ENCODE data around the gene CENPF.
A peak's percentile ranks its signal among the peaks of the same experiment; 100 is the strongest.

Gene CENPF

DNA sequence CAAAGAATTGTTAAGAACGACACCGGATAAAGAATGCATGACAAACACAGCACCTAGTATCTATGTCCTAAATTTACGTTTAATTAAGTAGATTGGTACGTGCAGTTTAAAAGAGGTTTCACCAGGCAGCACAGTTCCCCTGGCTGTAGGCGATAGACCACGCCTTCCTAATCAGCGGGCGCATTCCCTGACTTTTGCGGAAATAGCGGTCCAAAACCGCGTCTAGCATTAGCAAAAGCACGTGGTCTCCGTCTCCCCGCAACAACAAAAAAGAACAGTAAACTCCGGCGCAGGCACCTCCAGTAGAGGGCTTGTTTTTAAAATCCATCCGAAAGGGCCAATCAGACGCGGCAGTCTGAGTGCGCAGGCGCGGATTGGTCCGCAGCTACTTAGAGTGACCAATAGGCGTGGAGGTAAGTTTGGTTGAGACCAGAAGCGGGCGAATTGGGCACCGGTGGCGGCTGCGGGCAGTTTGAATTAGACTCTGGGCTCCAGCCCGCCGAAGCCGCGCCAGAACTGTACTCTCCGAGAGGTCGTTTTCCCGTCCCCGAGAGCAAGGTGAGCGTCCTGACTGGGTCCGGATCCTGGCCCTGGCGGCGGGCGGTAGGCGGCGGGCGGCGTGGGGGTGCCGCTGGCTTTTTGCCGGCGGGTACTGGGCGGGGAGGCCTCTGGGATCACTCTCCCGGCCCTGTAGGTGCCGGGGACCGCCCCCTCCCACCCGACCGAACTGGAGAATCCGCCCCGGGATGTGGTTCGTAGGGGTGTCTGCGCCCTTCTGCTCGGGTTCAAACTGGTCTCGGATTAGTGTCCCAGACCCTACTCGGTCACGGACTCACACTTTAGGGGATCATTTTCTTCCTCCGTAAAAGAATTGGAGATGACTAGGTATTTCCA, at the start of gene CENPF:
Gene CENPF (plus strand): TSS at position 432 of the 894 bp plus-strand sequence. CDS start 10,560 bp downstream, outside the sequence.
- Mint-ChIP-seq H3K9me3 (no peaks in the 10 kb centered on the region), H3K27me3 (peaks cover 3% of the 10 kb centered on the region), H3K4me3 (peak within 1 kb of the TSS; percentile 91), H3K36me3 (ENCODE audit: low read depth) (peaks cover 5% of the 10 kb centered on the region), H3K27ac (peak within 1 kb of the TSS; percentile 98), H3K4me1 (peaks cover 19% of the 10 kb centered on the region)
- ATAC-seq (peak; percentile 94), DNase-seq (peak; percentile 89)

DNA sequence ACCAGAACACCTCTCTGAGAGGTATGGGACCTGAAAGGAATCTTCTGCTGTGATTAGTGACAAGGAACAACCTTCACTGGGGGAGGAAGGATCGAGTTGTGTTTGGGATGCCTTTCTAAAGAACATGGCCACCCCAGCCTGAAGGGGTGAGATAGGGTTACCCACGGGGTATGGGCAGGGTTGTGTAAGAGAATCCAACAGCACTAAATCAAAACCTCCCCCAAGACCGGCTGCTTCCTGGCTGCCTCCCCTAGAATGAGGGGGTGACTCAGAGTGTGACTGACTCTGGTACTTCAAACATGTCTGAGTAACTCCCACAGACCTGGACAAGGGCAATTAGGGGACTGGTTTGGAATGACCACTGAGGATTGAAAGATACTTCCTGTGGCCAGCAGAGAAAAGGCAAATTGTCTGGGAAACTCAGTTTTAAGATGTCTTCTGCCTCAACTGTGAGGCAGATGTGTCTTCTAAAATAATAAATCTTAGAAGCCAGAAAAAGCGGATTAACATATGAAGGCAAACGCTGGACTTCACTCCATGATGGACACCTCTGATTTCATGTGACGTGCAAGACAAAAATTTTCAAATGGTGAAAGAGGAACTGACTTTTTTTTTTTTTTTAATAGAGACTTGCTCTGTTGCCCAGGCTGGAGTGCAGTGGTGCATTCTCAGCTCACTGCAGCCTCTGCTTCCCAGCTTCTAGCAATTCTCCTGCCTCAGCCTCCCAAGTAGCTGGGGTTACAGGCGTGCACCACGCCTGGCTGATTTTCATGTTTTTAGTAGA, 44.9 kb upstream of the CENPF start:
- H3K9me3 Mint-ChIP-seq: no peaks in the 10 kb centered on the region
- DNase-seq: no peak

DNA sequence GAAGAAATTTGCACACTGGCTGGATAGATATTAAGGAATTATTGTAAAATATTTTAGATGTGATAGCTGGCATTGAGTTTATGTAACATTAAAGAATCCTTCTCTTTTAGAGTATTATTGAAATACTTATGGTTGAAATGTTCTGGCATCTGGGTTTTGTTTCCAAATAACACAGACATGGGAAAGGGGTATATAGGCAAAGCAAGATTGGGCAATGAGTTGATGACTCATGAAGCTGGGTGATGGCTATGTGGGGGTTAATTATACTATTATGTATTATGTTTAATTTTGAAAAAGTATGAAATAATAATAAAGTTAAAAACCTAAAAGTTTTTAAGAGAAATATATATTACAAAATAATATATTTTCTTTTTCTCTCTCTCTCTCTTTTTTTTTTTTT, 39.1 kb upstream of the CENPF start:
- H3K9me3 Mint-ChIP-seq: no peaks in the 10 kb centered on the region
- H3K36me3 Mint-ChIP-seq (ENCODE audit: low read depth): no peaks in the 10 kb centered on the region
- no peak overlapping the region for H3K4me3 Mint-ChIP-seq
- peaks cover 12% of the 10 kb centered on the region for H3K4me1 Mint-ChIP-seq
- H3K27me3 Mint-ChIP-seq: peaks cover 27% of the 10 kb centered on the region
- ATAC-seq (no peak), DNase-seq (no peak)
- no peak overlapping the region for H3K27ac Mint-ChIP-seq

More for the DNA sequence above, 44.9 kb upstream of the CENPF start:
- H3K4me3 Mint-ChIP-seq: no peak overlapping the region
- ATAC-seq: no peak
- no peaks in the 10 kb centered on the region for H3K36me3 Mint-ChIP-seq (ENCODE audit: low read depth)
- H3K27me3 Mint-ChIP-seq: peaks cover 40% of the 10 kb centered on the region
- H3K27ac Mint-ChIP-seq: no peak overlapping the region
- H3K4me1 Mint-ChIP-seq: peaks cover 3% of the 10 kb centered on the region

DNA sequence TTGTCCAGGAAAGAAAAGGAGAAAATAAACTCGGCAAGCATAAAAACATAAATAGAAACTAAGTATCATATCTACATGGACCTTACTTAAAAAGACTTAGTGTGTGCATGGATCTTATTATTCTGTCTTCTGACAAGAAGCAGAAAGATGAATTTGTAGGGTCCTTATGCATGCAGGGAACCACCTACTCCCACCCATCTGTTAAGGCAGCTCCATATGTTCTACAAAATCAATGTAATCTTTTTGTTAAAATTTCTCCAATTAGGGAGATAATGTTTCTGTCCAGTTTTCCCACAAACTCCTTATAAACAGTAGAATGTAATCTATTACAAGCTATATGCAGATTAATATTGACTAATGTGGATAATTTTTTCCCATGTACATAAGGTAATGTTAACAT, 37.7 kb upstream of the CENPF start:
- Mint-ChIP-seq H3K27me3 (peaks cover 22% of the 10 kb centered on the region), H3K27ac (no peak overlapping the region), H3K4me1 (peaks cover 14% of the 10 kb centered on the region), H3K36me3 (ENCODE audit: low read depth) (no peaks in the 10 kb centered on the region), H3K4me3 (no peak overlapping the region), H3K9me3 (no peaks in the 10 kb centered on the region)
- ATAC-seq: no peak
- no peak for DNase-seq

DNA sequence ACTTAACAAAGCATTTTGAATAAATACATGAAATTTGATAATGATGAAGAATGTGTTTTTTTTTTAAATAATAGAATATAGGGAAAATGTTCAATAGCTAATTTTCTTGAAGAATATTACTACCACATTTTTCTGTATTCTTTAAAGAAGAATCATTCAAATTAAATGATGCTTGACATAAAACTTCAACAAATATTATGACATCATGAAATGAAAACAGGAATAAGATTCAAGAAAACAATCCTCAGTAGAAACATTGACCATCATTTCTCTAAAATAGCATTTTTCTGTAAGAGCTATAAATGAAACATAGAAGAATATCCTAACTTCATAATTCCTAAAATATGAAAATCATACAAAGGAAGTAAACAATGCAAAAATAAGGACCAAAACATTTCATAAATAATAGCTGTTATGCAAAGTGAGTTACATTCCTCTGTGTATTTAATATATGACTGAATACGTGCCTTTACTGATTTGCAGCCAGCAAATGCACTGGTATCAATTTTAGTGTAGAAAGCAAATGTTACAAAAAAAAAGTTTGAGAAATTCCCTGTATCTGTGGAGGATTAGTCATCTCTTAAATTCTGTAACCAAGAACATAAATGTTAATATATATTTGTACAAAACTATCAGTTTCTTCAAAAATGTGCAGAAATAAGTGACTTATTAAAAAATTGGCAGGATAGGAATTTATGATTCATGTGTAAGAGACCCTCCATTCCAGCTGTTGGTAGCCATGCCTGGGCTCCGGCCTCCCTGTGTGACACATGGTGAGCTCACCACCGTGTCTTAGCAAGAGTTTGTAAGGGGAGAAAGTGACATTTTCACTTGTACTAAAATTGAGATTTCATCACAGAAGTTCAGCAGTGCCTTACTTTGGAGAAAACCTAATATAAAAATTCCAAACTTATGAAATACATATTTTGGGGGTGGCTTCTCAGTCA, 36.6 kb upstream of the CENPF start:
- Mint-ChIP-seq H3K27ac (peak overlapping the region; percentile 53), H3K4me3 (no peak overlapping the region), H3K36me3 (ENCODE audit: low read depth) (no peaks in the 10 kb centered on the region), H3K9me3 (no peaks in the 10 kb centered on the region), H3K27me3 (peaks cover 20% of the 10 kb centered on the region), H3K4me1 (peaks cover 14% of the 10 kb centered on the region)
- DNase-seq: peak; percentile 25
- peak; percentile 87 for ATAC-seq

GRCh38 chr1:214567481-214567980, 35.5 kb upstream of the CENPF start:
- no peaks in the 10 kb centered on the region for H3K36me3 Mint-ChIP-seq (ENCODE audit: low read depth)
- peaks cover 13% of the 10 kb centered on the region for H3K4me1 Mint-ChIP-seq
- ATAC-seq: no peak
- no peak overlapping the region for H3K27ac Mint-ChIP-seq
- no peaks in the 10 kb centered on the region for H3K9me3 Mint-ChIP-seq
- no peak overlapping the region for H3K4me3 Mint-ChIP-seq
- peaks cover 14% of the 10 kb centered on the region for H3K27me3 Mint-ChIP-seq
- no peak for DNase-seq

DNA sequence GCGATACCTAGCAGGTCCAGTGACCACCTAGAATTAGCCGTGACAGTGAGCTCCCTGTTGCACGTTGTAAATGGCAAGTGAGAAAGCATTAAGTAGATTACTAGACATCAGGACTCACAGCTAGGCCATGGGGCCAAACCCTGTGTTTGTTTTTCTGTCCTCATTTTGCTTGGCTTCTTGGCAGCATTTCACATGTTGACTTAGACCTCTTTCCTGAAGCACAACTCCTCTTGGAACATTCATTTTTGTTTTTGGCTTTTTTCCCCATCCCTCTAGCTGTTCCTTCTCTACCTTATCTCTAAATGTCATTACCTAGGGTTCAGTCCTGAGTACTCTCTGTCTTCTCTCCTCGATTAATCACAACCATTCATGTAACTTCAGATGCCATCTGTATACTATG, 34.7 kb upstream of the CENPF start:
- ATAC-seq (no peak), DNase-seq (no peak)
- Mint-ChIP-seq H3K4me3 (no peak overlapping the region), H3K4me1 (peaks cover 10% of the 10 kb centered on the region), H3K9me3 (no peaks in the 10 kb centered on the region), H3K27ac (no peak overlapping the region), H3K27me3 (peaks cover 13% of the 10 kb centered on the region), H3K36me3 (ENCODE audit: low read depth) (no peaks in the 10 kb centered on the region)

- ATAC-seq (no peak), DNase-seq (no peak)
- H3K27me3 Mint-ChIP-seq: peaks cover 11% of the 10 kb centered on the region
- no peaks in the 10 kb centered on the region for H3K36me3 Mint-ChIP-seq (ENCODE audit: low read depth)
- H3K4me1 Mint-ChIP-seq: peaks cover 10% of the 10 kb centered on the region
- no peaks in the 10 kb centered on the region for H3K9me3 Mint-ChIP-seq
- H3K27ac Mint-ChIP-seq: no peak overlapping the region
- H3K4me3 Mint-ChIP-seq: no peak overlapping the region
Measured at GRCh38 chr1:214569357-214570004, 33.5 kb upstream of the CENPF start.

- Mint-ChIP-seq H3K27me3 (peaks cover 6% of the 10 kb centered on the region), H3K4me3 (no peak overlapping the region), H3K27ac (no peak overlapping the region), H3K9me3 (no peaks in the 10 kb centered on the region), H3K4me1 (peaks cover 10% of the 10 kb centered on the region), H3K36me3 (ENCODE audit: low read depth) (no peaks in the 10 kb centered on the region)
- ATAC-seq (no peak), DNase-seq (no peak)
Measured at GRCh38 chr1:214570442-214570841, 32.6 kb upstream of the CENPF start.

DNA sequence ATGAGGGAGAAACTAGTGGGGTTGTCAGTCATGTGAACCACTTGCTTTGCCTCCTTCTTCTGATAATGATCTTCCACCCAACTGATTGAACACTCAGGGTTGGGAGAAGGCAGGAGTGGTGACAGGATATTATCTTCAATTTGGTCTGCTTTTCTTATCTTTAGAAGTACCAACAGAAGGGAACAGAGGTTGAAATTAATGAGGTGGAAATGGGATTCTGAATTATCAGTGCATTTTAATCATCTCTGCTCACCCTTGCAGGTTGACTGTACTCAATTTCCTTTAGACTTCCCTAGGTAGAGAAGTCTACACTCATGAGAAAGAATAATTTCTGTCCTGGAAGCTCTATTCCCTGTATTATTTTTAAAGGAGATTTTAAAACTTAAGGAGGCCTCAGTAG, 31.7 kb upstream of the CENPF start:
- Mint-ChIP-seq H3K4me1 (peaks cover 10% of the 10 kb centered on the region), H3K4me3 (no peak overlapping the region), H3K36me3 (ENCODE audit: low read depth) (peaks cover 6% of the 10 kb centered on the region), H3K9me3 (peaks cover 6% of the 10 kb centered on the region), H3K27ac (no peak overlapping the region), H3K27me3 (peaks cover 6% of the 10 kb centered on the region)
- no peak for DNase-seq
- ATAC-seq: no peak

DNA sequence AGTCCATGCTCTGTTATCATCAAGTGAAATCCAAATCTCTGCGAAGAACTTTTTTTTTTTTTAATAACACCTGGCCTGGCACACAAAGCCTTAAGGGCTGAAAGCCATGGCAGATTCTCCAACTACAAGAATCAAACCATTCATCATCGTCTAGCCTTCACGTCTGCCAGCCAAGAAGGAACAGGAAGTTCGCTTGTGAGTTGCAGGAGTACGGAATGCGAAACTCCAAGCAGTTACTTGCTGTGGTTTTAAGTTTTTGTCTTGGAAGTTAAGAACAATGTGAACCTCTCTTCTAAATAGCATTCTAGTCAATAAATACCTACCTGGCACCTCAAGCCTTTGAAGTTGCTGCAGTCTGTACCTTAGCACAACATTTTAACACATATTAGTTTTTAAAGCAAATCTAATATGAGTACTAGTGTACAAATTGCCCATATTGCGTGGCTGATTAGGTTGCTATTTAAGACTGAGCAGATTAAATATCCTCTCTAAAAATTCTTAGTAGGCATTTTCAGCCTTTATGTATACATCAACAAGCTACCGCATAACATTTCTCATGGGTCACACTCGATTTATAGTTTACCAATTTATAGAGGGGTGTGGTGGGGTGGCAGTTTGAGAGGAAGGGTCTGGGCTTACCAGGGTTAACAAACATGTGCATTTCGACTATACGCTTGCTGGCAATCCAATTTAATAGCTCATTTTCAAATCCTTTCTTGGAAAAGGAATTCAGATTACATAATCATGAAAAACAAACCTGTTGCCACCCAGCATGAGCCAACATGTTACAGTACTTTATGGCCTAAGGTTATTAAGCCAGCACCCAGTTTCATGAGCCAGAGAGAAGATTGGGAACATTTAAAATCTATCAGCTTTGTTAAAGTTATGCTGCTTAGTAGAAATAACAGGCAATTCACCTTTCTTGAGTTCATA, 29.3 kb upstream of the CENPF start:
- H3K27ac Mint-ChIP-seq: no peak overlapping the region
- H3K27me3 Mint-ChIP-seq: peaks cover 6% of the 10 kb centered on the region
- peaks cover 10% of the 10 kb centered on the region for H3K36me3 Mint-ChIP-seq (ENCODE audit: low read depth)
- no peak overlapping the region for H3K4me3 Mint-ChIP-seq
- no peak for ATAC-seq
- peaks cover 2% of the 10 kb centered on the region for H3K4me1 Mint-ChIP-seq
- peaks cover 18% of the 10 kb centered on the region for H3K9me3 Mint-ChIP-seq
- no peak for DNase-seq

- no peak overlapping the region for H3K4me3 Mint-ChIP-seq
- peaks cover 4% of the 10 kb centered on the region for H3K27me3 Mint-ChIP-seq
- H3K9me3 Mint-ChIP-seq: peaks cover 18% of the 10 kb centered on the region
- peaks cover 10% of the 10 kb centered on the region for H3K36me3 Mint-ChIP-seq (ENCODE audit: low read depth)
- ATAC-seq: no peak
- H3K4me1 Mint-ChIP-seq: no peaks in the 10 kb centered on the region
- DNase-seq: no peak
- no peak overlapping the region for H3K27ac Mint-ChIP-seq
Measured at GRCh38 chr1:214574598-214575411, 28.2 kb upstream of the CENPF start.
